ENCODE measurements around the gene SNX3. TPM values are rescaled to one million over a fixed set of nuclear protein-coding genes. Genes with fewer than 3 reads are reported as not detected.

The SNX3 gene
- total RNA-seq, 1 experiment from 2014 or later = 80.7 TPM

- Histone ChIP-seq H3K56ac (ENCODE audit: insufficient read length, low read depth, low read length) (no peak overlapping the region), H2BK5ac (ENCODE audit: insufficient read length, low read length) (no peak overlapping the region), H3K23me2 (ENCODE audit: insufficient read length, low read depth, low read length, poor library complexity, severe bottlenecking) (peaks cover 4% of the 10 kb centered on the region), H3K4me1 (ENCODE audit: insufficient read depth, low read length) (no peaks in the 10 kb centered on the region; the same call in 1 of the 2 replicates), H4K8ac (replicated peaks; ENCODE audit: insufficient read length, low read depth, low read length) (no peak overlapping the region), H3K9me3 (ENCODE audit: control insufficient read depth, low read depth, low read length) (no peaks in the 10 kb centered on the region), H3T11ph (ENCODE audit: low read length) (no peak overlapping the region), H3K79me2 (ENCODE audit: insufficient read depth, low read length) (no peaks in the 10 kb centered on the region), H3K27me3 (ENCODE audit: insufficient read depth, low read length) (peaks cover 98% of the 10 kb centered on the region), H3K4ac (ENCODE audit: low read depth, low read length) (no peak overlapping the region), H3K9ac (ENCODE audit: extremely low read depth, insufficient read length, low read length) (no peak overlapping the region), H2BK15ac (ENCODE audit: low read depth, low read length) (no peak overlapping the region), H2BK120ac (ENCODE audit: low read depth, low read length, poor library complexity, severe bottlenecking) (no peak overlapping the region), H2BK20ac (ENCODE audit: low read depth, low read length, poor library complexity, severe bottlenecking) (no peak overlapping the region), H3K27ac (ENCODE audit: insufficient read length, low read depth, low read length) (no peak overlapping the region), H3K14ac (ENCODE audit: insufficient read depth, low read length) (no peak overlapping the region), H4K5ac (ENCODE audit: insufficient read length, low read depth, low read length) (no peak overlapping the region), H4K20me1 (ENCODE audit: control insufficient read depth, insufficient read depth, insufficient read length) (no peaks in the 10 kb centered on the region), H3K79me1 (ENCODE audit: insufficient read depth, low read depth, low read length, poor library complexity, severe bottlenecking) (no peaks in the 10 kb centered on the region), H3K18ac (ENCODE audit: insufficient read length, low read depth, low read length) (no peak overlapping the region), H3K4me2 (ENCODE audit: insufficient read depth, insufficient read length, low read length) (peak overlapping the region; percentile 74), H2AK5ac (ENCODE audit: insufficient read length, low read length) (no peak overlapping the region), H2AFZ (ENCODE audit: low read length) (no peak overlapping the region), H4K91ac (ENCODE audit: insufficient read length, low read depth, low read length) (no peak overlapping the region), H3K23ac (ENCODE audit: insufficient read length, low read depth, low read length) (no peak overlapping the region), H2BK12ac (ENCODE audit: insufficient read length, low read depth, low read length) (no peak overlapping the region)
- H3K27ac Mint-ChIP-seq = no peak overlapping the region
- H3K9me3 Mint-ChIP-seq = peaks cover 0 to 19% of the 10 kb centered on the region in 2 experiments; a peak in 3 of 5 replicates
- peaks cover 35 to 53% of the 10 kb centered on the region in 2 experiments for H3K4me1 Mint-ChIP-seq
- WGBS (ENCODE audit: extremely low coverage, insufficient read length, low lambda C conversion rate) = no CpG with 5 or more reads among the region's 41 CpGs
- peak overlapping the region in 1 of 2 experiments; percentile 83; a peak in 4 of 5 replicates for H3K4me3 Mint-ChIP-seq
- no peaks in the 10 kb centered on the region for H3K36me3 Mint-ChIP-seq (ENCODE audit: insufficient read depth in 1 of 3, low read depth in 3 of 3)
- TF ChIP-seq CTCF (conservative IDR thresholded peaks at IDR 0.05) = no peak
- DNase-seq = peak; percentile 32
- H3K27me3 Mint-ChIP-seq (ENCODE audit: low read depth) = peaks cover 100% of the 10 kb centered on the region
These were observed 96.9 kb downstream of the SNX3 start for GRCh38 chr6:108163644-108164542.

Measured in H9 (cell line).